GM10847 (cell line): ENCODE measurements around the gene SPECC1L.

Source experiments
- POLR2A ChIP-seq: IDR thresholded peaks from 2 replicates; pipeline ENCODE4 v1.6.1; 2011; ENCODE audit not compliant: insufficient read length; ENCODE audit errors: extremely low read depth

SPECC1L gene

DNA sequence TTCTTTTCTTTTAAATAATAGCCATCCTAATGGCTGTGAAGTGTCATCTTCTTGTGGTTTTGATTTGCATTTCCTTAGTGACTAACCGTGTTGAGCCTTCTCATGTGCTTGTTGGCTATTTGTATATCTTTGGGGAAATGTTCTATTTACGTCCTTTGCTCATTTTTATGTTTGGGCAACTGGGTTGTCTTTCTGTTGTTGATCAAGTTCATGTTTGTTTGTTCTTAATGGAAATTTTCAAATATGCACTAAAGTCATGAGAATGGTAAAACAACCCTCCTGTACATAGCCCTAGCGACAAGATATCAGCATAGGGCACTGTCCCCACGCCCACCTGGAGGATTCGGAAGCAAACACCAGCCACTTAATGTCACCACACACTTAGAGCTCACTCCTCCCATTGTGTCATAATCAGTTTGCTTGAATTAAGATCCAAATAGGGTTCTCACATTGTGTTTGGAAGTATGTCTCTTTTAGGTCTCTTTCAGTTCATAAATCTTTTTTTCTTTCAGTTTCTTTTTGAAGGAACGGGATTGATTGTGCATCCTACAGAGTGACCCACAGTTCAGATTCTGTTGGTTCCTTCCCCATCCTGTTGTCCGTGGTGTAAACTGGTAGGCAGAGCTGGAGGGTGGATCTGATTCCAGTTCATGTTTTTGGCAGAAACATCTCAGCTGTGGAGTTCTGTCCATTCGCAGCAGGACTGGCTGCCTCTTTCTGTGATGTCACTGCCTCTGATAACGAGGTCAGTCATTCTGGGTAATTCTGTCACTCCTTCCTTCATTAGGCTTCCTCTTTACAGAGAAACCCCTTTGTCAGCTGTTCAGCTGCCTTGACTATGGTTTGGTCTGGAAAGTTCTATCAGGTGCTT lies 130.3 kb downstream of the SPECC1L start:
- no peak for TF ChIP-seq POLR2A

DNA sequence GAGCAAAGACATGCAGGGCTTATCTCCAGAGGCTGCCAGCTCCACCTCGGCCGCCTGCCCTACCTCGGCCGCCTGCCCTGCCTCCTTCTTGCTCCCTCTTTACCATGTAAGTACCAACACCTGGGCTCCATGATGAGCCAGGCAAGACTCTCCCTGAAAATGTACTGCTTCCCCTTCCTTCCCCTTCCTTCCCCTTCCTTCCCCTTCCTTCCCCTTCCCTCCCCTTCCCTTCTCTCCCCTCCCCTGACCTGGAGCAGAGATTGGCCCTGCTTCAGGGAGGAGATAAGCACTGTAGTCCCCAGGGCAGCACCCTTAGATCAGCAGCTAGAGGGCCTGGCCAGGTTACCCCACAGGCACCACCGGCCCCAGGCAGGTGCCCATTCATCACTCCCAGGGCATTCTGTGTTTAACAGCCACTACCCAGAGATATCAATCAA lies 131.3 kb downstream of the SPECC1L start:
- TF ChIP-seq POLR2A = no peak

DNA sequence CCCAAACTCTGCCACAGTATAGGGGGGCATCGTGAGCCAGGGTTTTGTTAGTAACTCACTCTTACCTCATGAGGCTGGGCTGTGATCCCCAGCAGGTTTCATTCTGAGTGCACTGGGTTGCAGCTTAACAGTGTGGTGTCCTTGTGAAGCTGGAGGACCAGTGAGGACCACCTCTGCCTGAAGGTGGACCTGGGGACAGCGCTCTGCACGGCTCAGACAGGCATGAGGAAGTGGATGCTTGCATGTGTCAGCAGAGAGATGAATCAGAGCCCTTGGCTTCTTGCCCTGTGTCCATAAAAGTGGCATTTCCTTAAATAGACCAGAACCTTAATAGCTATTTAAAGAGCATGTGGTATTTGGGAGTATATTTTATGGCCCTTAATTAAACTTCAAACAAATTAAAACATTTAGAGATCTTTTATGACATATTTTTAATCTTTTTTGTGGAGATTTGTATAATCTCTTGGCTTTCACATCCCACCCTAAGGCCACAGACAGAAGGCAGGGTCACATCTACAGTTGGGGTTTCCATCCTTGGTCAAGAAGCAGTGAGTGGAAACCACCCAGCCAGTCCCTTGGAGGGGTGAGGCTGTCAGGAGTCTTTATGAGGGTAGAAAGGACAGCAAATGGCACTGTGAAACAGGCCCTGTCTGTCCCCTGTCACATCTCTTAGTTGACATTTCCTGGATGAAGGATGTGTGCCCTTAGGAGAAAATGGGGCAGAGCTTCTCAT lies 132.0 kb downstream of the SPECC1L start:
- TF ChIP-seq POLR2A = no peak

DNA sequence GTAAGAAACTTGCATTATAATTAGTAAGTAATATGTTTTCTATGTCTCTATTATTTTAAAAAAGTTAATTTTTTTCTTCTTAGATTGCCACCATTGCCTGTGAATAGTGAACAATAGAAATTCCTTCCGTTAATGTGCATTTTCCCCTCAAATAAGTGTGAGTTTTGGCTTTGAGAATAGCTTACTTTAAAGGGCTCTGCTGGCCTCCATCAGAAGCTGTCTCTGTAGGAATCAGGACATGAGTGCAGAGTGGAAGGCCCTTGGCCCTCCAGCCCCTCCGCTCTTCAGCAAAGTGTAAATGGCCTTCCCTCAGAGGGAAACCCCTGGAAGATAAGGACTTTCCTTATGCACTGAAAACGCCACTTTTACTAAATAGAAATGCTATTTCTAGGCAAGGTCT lies 132.7 kb downstream of the SPECC1L start:
- TF ChIP-seq POLR2A = no peak

DNA sequence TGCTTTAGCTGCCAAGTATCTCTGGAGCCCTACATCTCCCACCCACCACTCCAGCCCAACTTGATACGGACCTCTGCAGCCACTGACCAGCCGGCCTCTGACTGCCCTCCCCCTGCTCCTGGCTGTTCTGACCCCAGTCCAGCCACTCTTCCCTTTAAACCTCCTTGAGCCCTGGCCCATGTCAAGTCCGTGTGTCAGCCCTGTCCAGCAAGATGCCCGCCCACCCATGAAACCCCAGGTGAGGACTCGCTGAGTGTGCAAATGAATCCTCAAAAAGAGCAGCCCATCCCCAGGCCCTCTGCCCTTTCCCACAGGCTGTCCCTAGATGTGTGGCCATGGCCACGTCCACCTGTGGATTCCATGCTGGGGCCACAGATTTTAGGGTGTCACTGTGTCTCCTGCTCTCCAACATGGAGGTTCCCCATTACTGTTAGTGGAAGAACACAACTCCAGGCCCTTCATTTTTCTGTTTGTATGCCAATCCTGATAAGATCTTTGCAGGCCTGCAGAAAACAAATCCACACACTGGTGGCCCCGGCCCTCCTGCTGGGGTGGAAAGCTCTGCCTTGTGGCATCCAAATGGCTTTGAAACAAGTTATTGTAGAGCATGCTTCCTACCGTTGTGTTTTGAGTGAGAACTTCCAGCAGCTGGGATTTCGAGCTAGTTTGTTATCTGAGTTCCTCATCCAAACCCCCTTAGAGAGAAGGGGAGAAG lies 134.1 kb downstream of the SPECC1L start:
- no peak for TF ChIP-seq POLR2A

DNA sequence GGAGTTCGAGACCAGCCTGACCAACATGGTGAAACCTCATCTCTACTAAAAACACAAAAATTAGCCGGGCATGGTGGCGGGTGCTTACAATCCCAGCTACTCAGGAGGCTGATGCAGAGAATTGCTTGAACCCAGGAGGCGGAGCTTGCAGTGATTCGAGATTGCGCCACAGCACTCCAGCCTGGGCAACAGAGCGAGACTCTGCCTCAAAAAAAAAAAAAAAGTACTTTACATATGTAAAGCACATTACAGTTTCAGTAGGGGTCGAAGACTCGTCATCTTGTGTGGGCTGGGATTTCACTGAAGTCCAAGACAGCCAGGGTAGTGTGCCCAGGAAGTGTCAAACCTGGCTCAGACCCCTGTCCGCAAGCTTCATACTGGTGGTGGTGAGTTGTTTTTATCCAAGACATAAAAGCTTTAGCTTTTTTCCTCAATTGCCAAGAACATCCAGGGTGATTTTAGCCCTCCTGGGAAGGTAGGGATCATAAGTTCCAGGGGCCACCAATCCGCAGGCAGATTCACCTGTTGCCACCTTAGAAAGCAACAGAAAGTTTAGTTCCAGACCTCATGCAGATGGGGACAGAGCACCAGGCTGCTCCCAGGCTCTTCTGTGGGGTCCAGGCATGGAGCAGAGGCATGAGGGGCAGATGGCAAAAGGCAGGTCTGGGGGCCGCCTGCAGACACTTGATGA lies 135.1 kb downstream of the SPECC1L start:
- no peak for TF ChIP-seq POLR2A

DNA sequence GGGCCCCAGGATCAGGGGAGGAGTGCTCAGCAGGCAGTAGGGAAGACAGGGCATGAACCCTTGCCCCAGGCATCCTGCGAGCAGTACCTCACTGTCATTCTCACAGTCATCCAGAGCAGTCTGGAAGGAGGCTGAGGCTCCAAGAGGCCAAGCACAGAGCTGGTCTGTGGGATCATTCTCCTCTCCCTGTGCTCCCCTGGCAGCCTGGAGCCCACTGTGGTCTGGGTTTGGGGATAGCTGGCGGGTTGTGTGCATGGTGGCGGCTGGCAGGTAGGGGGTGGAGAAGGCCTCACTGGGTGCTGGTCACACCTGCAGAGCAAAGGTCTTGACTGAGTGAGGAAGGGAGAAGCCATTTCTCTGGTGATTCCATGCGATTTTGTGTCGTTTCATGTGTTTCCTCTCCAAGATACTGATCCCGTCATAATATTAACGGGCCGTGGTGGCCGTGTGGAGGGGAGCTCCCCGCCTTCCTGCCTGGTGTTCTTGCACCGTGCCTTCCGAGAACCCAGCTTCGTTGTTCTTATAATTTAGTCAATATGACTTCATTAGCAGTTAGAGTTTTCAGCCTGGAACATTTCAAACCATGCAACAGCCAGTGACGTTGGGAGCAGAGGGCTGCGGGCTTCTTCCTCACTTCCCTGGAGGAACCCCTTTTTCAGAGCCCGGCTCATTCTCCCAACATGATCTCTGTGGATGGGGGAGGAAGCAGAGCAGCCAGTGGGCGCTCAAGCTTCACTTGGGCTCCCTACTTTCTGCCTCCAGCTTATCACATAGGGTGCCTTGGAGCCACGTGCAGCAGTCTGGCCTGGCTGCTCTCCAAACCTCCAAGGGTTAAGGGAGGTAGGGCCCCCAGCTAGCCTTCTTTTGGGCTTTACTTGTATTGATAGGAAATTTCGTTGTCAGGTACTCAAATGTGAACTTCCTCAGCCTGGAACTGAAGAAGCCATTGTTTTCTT lies 136.0 kb downstream of the SPECC1L start:
- no peak for TF ChIP-seq POLR2A

DNA sequence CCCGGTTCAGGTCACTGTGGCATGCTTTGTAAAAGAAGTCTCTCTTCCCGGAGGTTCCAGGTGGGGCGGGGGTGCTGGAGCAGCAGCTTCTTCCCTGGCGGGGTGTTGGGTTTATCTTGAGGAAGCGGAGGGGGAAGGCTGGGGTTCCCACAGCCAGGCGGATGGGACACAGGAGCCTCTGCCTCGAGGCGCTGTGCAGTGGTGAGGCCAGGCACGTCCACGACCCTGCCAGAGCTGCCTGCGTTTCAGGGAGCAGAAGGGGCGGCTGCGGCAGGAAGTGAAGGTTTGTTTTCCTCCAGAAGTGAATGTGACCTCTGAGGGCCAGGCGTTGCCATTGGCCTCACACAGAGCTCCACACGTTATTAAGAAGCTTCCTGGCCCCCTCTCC lies 136.6 kb downstream of the SPECC1L start:
- no peak for TF ChIP-seq POLR2A

DNA sequence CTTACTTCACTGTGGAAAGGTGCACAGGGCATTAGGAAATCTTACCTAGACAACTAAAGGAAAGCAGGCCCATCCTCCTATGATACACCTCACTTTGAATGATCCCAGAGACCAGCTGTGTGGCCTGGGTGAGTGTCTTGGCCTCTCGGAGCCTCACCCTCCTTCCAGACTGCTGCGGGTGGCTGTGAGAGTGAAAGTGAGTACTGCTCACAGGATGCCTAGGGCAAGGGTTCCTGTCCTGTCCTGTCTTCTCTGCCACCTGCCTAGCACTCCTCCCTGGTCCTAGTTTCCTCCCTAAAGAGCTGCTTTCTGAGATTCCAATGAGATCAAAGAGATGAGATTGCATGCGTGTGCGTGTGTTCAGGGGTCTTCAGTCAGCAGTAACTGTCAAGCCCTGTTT lies 137.3 kb downstream of the SPECC1L start:
- TF ChIP-seq POLR2A = no peak

DNA sequence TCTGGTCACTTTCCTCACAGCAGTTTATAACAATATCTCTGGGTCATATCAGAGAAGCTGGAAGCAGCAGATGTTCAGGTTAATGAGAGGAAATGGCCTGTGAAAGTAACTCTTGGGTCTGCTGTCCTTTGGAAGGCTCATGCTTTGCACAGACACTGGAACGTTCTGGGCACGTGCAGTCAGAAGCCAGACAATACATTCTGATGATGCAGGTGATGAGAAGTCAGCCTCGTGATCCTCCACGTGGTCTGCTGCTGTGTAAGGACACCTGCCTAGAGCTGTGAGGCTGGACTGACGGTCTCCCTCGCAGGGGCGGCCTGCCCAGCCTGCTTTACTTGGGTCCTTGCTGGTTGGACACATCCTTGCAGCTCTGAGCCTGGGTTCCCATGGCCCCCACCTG lies 138.0 kb downstream of the SPECC1L start:
- TF ChIP-seq POLR2A = no peak

DNA sequence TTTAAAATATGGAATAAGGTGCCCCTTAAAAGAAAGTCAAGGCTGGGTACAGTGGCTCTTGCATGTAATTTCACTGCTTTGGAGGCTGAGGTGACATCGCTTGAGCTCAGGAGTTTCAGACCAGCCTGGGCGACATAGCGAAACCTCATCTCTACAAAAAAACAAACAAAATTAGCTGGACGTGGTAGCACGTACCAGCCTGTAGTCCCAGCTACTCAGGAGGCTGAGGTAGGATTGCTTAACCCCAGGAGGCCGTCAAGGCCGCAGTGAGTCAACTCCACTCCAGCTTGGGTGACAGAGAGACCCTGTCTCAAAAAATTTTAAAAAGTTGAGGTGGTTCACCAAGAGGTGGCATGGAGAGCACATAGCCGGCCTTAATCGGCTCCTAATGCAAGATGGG lies 139.1 kb downstream of the SPECC1L start:
- TF ChIP-seq POLR2A = no peak

DNA sequence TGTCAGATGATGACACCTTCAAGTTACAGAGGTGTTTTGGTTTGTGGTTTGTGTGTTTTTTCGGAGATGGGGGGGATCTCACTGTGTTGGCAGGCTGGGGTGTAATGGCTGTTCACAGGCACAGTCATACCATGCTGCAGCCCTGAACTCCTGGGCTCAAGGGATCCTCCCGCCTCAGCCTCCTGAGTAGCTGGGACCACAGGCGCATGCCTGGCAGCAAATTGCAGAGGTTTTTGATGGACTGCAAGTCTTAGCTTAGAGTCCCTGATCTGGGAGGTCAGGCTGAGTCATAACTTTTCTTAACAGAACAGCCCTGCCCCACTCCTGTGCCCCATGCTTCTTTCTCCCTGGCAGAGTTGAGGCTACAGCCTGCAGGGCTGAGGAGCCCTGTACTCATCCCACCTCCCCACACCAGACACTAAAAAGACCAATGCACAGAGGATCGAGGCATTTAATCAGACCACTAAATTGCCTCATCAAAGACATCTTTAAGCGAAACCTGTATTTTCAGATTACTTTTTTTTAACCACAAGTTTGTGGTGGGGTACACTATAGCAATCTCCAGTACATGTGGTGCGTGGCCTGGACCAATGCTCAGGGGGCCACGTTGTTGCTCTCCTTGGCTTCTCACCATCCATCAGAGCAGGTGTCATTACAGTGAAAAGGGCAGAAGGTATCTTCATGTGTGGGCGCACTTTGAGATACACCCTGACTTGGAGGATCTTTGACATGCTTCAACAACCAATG lies 139.7 kb downstream of the SPECC1L start:
- TF ChIP-seq POLR2A = no peak

DNA sequence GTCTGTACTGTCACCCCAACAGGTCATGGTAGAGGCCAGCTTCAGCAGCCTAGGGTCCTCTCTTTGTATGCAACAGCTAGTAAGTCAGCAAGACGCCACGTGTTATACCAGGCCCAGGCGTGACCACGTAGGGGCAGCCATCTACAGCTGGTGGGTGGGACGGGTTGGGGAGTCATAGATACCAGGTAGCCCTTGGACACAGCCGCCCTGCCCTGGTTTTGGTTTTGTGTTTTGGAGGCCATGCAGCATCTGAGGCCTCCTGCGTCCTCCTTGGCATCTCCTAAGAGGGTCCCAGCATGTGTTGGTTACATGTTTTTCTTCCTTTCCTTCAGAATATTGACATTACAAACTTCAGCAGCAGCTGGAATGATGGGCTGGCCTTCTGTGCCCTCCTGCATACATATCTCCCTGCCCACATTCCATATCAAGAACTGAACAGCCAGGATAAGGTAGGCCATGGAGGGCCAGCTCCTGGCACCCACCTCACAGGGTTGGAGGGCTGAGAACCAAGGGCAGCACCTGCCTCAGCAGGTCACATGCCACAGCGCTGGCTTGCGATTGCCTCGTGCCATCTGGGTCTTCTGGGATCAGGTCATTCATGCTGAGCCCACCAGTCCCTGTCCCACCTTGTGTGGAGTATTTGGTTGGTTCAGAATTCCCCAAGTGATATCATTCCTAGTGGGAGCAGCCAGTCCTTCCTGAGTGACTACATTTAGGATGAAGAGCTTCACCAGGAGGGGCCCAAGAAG lies 140.8 kb downstream of the SPECC1L start:
- no peak for TF ChIP-seq POLR2A
